HepG2 (cell line): Measurements from ENCODE around the gene ANKS3. TPM values are rescaled to one million over a fixed set of nuclear protein-coding genes. Genes with fewer than 3 reads are reported as not detected.

Experiments used
- ATAC-seq: fragments of 200-7000 bp; cut with Tn5 transposase; 3 replicates; pipeline ENCODE4 v1.9.1; 2020; ENCODE audit warnings: mild to moderate bottlenecking, moderate library complexity
- BruUV-seq: library from RNA; stranded (reverse); fragments of 400-500 nt; replicated peaks from 2 replicates; lab custom pipeline; 2021; lab: Mats Ljungman, UMichigan
- CTCF ChIA-PET: fragments of 300-600 bp; formaldehyde crosslinking; extraction: SDS; loops from one replicate; lab custom pipeline; 2021; ENCODE audit warnings: low total read pairs, inconsistent platforms, low intra/inter-chr PET ratio; lab: Yijun Ruan, JAX
- POLR2A ChIA-PET: fragments of 350-600 bp; sonication (Branson Sonifier 250); formaldehyde crosslinking; loops from one replicate; lab custom pipeline; 2020; ENCODE audit warnings: antibody characterized with exemption, inconsistent platforms; lab: Yijun Ruan, JAX
- DNase-seq: peaks from one replicate; pipeline ENCODE4 v3.0.0-alpha.2; 2015; ENCODE audit warnings: low spot score
- FAIRE-seq: peaks from 3 replicates; lab custom pipeline; 2011; peaks lifted over from hg19 to GRCh38; lab: Jason Lieb, UNC
- H2AFZ ChIP-seq: one replicate; pipeline ENCODE4 v1.6.1; 2011; ENCODE audit warnings: low read length, inconsistent platforms
- H3K27ac ChIP-seq: fragments of 300-600 bp; 3 replicates; pipeline ENCODE4 v1.8.0; 2011; ENCODE audit warnings: mixed run types, mild to moderate bottlenecking, mixed read lengths, low read length, inconsistent platforms; ENCODE audit not compliant: insufficient read depth; ENCODE audit errors: extremely low read length
- H3K27me3 ChIP-seq, 2 experiments: fragments of 200-600 bp in 1 of 2; 2 replicates in 1 of 2; 3 replicates in 1 of 2; pipeline versions ENCODE4 v1.6.0 to v1.8.0; 2011; ENCODE audit warnings: low read length in 2 of 2, mild to moderate bottlenecking in 2 of 2, moderate library complexity in 2 of 2, inconsistent platforms in 1 of 2; ENCODE audit not compliant: insufficient read depth in 2 of 2, control insufficient read depth in 1 of 2
- H3K36me3 ChIP-seq, 2 experiments: fragments of 200-600 bp in 1 of 2; replicated peaks in 1 of 2; 2 replicates in 1 of 2; 3 replicates in 1 of 2; pipeline versions ENCODE4 v1.5.1 to v1.8.0; 2011; ENCODE audit warnings: low read length in 2 of 2, inconsistent platforms in 1 of 2; ENCODE audit not compliant: insufficient read depth in 2 of 2, control insufficient read depth in 1 of 2
- H3K4me1 ChIP-seq: 2 replicates; pipeline ENCODE4 v1.5.1; 2012; ENCODE audit warnings: low read length, inconsistent platforms; ENCODE audit not compliant: insufficient read depth
- H3K4me2 ChIP-seq: 2 replicates; pipeline ENCODE4 v1.6.0; 2011; ENCODE audit warnings: low read depth, low read length, inconsistent platforms
- H3K4me3 ChIP-seq, 3 experiments: fragments of 200-600 bp in 1 of 3; sonication (generic), shearing (Covaris generic) in 1 of 3; replicated peaks in 1 of 3; 2 replicates each; pipeline ENCODE4 v1.5.1; 2011 to 2016; ENCODE audit warnings: low read length in 3 of 3, inconsistent platforms in 2 of 3, low read depth in 2 of 3, mild to moderate bottlenecking in 2 of 3, control low read depth in 1 of 3, mixed read lengths in 1 of 3; ENCODE audit not compliant: insufficient read depth in 1 of 3
- H3K79me2 ChIP-seq: one replicate; pipeline ENCODE4 v1.6.1; 2011; ENCODE audit warnings: low read length, inconsistent platforms; ENCODE audit not compliant: insufficient read depth
- H3K9ac ChIP-seq: 2 replicates; pipeline ENCODE4 v1.6.0; 2011; ENCODE audit warnings: mild to moderate bottlenecking, low read depth, low read length, inconsistent platforms; ENCODE audit not compliant: insufficient read depth
- H3K9me3 ChIP-seq: 2 replicates; pipeline ENCODE4 v1.5.1; 2012; ENCODE audit warnings: mild to moderate bottlenecking, low read length
- H4K20me1 ChIP-seq: 2 replicates; pipeline ENCODE4 v1.6.0; 2011; ENCODE audit warnings: inconsistent platforms, mild to moderate bottlenecking, low read length, moderate library complexity; ENCODE audit not compliant: insufficient read depth
- EP300 ChIP-seq, 3 experiments: sonication (generic) in 1 of 3; formaldehyde crosslinking in 1 of 3; IDR thresholded peaks; 2 replicates each; pipeline versions ENCODE4 v1.5.1 to v1.6.1; 2011 to 2020; ENCODE audit warnings: low read depth in 2 of 3, low read length in 2 of 3, borderline replicate concordance in 1 of 3, improper control_type of control experiment in 1 of 3, mild to moderate bottlenecking in 1 of 3, missing genetic modification reagents in 1 of 3, moderate library complexity in 1 of 3
- FOXK2 ChIP-seq: fragments of 450-650 bp; IDR thresholded peaks from 2 replicates; pipeline ENCODE4 v1.6.1; 2016
- HNF4A ChIP-seq: sonication (generic); formaldehyde crosslinking; IDR thresholded peaks from 2 replicates; pipeline ENCODE4 v1.4.0; 2020; ENCODE audit warnings: missing genetic modification reagents
- IKZF1 ChIP-seq: fragments of 450-650 bp; IDR thresholded peaks from 2 replicates; pipeline ENCODE4 v1.7.1; 2016
- KLF12 ChIP-seq: sonication (generic); formaldehyde crosslinking; IDR thresholded peaks from 2 replicates; pipeline ENCODE4 v1.4.0; 2020; ENCODE audit warnings: missing genetic modification reagents, borderline replicate concordance
- MED1 ChIP-seq: sonication (generic); formaldehyde crosslinking; IDR thresholded peaks from 2 replicates; pipeline ENCODE4 v1.4.0; 2020; ENCODE audit warnings: missing genetic modification reagents
- MXD4 ChIP-seq: IDR thresholded peaks from 2 replicates; pipeline ENCODE4 v1.6.1; 2016; ENCODE audit warnings: mild to moderate bottlenecking, missing biosample characterization, missing genetic modification reagents
- RFXAP ChIP-seq: sonication (generic); formaldehyde crosslinking; IDR thresholded peaks from 2 replicates; pipeline ENCODE4 v1.4.0; 2020; ENCODE audit warnings: missing genetic modification reagents, borderline replicate concordance
- RNF219 ChIP-seq: sonication (generic); formaldehyde crosslinking; IDR thresholded peaks from 2 replicates; pipeline ENCODE4 v1.5.0; 2020; ENCODE audit warnings: mild to moderate bottlenecking, missing genetic modification reagents
- SATB2 ChIP-seq: sonication (generic); formaldehyde crosslinking; IDR thresholded peaks from 2 replicates; pipeline ENCODE4 v1.5.0; 2020; ENCODE audit warnings: missing genetic modification reagents
- ZBTB38 ChIP-seq: sonication (generic); formaldehyde crosslinking; IDR thresholded peaks from 2 replicates; pipeline ENCODE4 v1.5.1; 2020; ENCODE audit warnings: mild to moderate bottlenecking, missing genetic modification reagents
- ZEB1 ChIP-seq: IDR thresholded peaks from 2 replicates; pipeline ENCODE4 v1.6.1; 2012; ENCODE audit warnings: mild to moderate bottlenecking, low read depth, inconsistent platforms; ENCODE audit not compliant: insufficient replicate concordance
- ZNF230 ChIP-seq: sonication (generic); formaldehyde crosslinking; IDR thresholded peaks from 2 replicates; pipeline ENCODE4 v1.4.0; 2020; ENCODE audit warnings: mild to moderate bottlenecking, missing genetic modification reagents
- ZNF333 ChIP-seq: sonication (generic); formaldehyde crosslinking; IDR thresholded peaks from 2 replicates; pipeline ENCODE4 v1.4.0; 2020; ENCODE audit warnings: mild to moderate bottlenecking, missing genetic modification reagents, borderline replicate concordance
- ZNF496 ChIP-seq: sonication (generic); formaldehyde crosslinking; IDR thresholded peaks from 2 replicates; pipeline ENCODE4 v1.8.1; 2023; ENCODE audit warnings: mild to moderate bottlenecking, moderate library complexity, missing genetic modification reagents; ENCODE audit not compliant: insufficient replicate concordance
- ZNF687 ChIP-seq: sonication (generic); formaldehyde crosslinking; IDR thresholded peaks from 2 replicates; pipeline ENCODE4 v1.5.1; 2020; ENCODE audit warnings: mild to moderate bottlenecking, missing genetic modification reagents, moderate library complexity
- WGBS: methylation state at CpG from one replicate; pipeline ENCODE4 v1.1.6; 2017; ENCODE audit warnings: low lambda C conversion rate; 5-methylcytosine and 5-hydroxymethylcytosine counted together
- in situ Hi-C: cut with HindIII; loops from 2 replicates; pipeline ENCODE4 v1.10.0; 2017; ENCODE audit warnings: low pct_unique_long_range_greater_than_20kb; ENCODE audit not compliant: extremely low pct_ligation_motif_present
- intact Hi-C: fragments of 100-400 bp; cut with micrococcal nuclease; formaldehyde crosslinking; loops from one replicate; pipeline ENCODE4 v1.10.0; 2022; ENCODE audit not compliant: unreplicated experiment
- polyA plus RNA-seq, 8 experiments: library from polyadenylated mRNA; depleted of rRNA in 3 of 8; stranded (reverse) in 7 of 8; unstranded in 1 of 8; fragments of >200 nt; fragmentation: Illumina TruSeq in 4 of 8; extraction: Trizol in 4 of 8; gene quantifications; 2 replicates each; pipeline versions ENCODE4 v1.2.1 to v1.2.3, GENCODE V29; 2011 to 2016; ENCODE audit warnings: low read depth in 4 of 8, missing spikeins in 1 of 8, mixed read lengths in 1 of 8; ENCODE audit not compliant: insufficient read depth in 1 of 8
- total RNA-seq, 5 experiments: library from RNA; depleted of rRNA; stranded (reverse); fragments of >200 nt; fragmentation: Illumina TruSeq; extraction: Trizol; gene quantifications; 2 replicates each; pipeline ENCODE4 v1.2.3, GENCODE V29; 2016; ENCODE audit warnings: low read depth in 1 of 5

ANKS3 gene
- total and polyA plus RNA-seq, 2 of the 13 experiments (the other 11 are each of a cell fraction or from before 2014, with no cell fraction given), result 11.4 to 15.9 TPM

- FAIRE-seq (no peak), DNase-seq (peak; percentile 27), ATAC-seq (no peak)
- Histone ChIP-seq H2AFZ (no peak overlapping the region), H3K27ac (peak overlapping the region; percentile 67), H3K36me3 (peaks cover 29 to 54% of the 10 kb centered on the region in 2 experiments; a peak in 4 of 5 replicates), H3K79me2 (peaks cover 6% of the 10 kb centered on the region), H4K20me1 (no peaks in the 10 kb centered on the region), H3K9me3 (no peaks in the 10 kb centered on the region), H3K27me3 (no peaks in the 10 kb centered on the region), H3K9ac (peak overlapping the region; percentile 14; the same call in 1 of the 2 replicates), H3K4me2 (peak overlapping the region; percentile 18; the same call in 1 of the 2 replicates), H3K4me3 (no peak overlapping the region), H3K4me1 (peaks cover 63% of the 10 kb centered on the region)
- ChIA-PET POLR2A (interaction anchor here (1.0 to 1.8 kb wide), 4 partner anchors 10 to 40 kb away, joined by 3 to 15 read pairs (median 3); no protein-coding TSS in a partner anchor), CTCF (no interaction called here)
- in situ Hi-C loops (no loop called here), intact Hi-C loops (no loop called here)
- TSS peak; percentile 15 for BruUV-seq
- WGBS, result 47% methylated on average over 8 of the region's 16 CpGs
- TF ChIP-seq KLF12 (CRISPR knock-in tag), result no peak
- peak; percentile 55 for TF ChIP-seq ZNF687
- no peak for TF ChIP-seq FOXK2
- peak; percentile 23 for TF ChIP-seq ZEB1
- no peak for TF ChIP-seq RFXAP (CRISPR knock-in tag)
- no peak for TF ChIP-seq ZNF333
- TF ChIP-seq SATB2, result no peak
- peak; percentile 28 for TF ChIP-seq HNF4A
- TF ChIP-seq EP300 (IDR thresholded peaks at IDR 0.05; ENCODE audit: low read depth in 2 of 2, low read length in 2 of 2), result 0 out of 4 replicates have a peak, but pooled peaks of 1 of the 2 experiments have one; percentile 18
- TF ChIP-seq EP300 (CRISPR knock-in tag; IDR thresholded peaks at IDR 0.05; ENCODE audit: borderline replicate concordance), result no peak
- TF ChIP-seq ZNF496, result no peak
- no peak for TF ChIP-seq RNF219
- no peak for TF ChIP-seq MXD4 (CRISPR knock-in tag)
- TF ChIP-seq IKZF1, result no peak
- TF ChIP-seq MED1 (CRISPR knock-in tag), result no peak
- TF ChIP-seq ZNF230, result no peak
- TF ChIP-seq ZBTB38 (CRISPR knock-in tag), result peak; percentile 54; the same call in 1 of the 2 replicates
These were observed 79.8 kb downstream of the ANKS3 start for GRCh38 chr16:4654011-4654963.
